K562 (cell line): Measurements from ENCODE around the gene LYAR. TPM values are rescaled to one million over a fixed set of nuclear protein-coding genes. Genes with fewer than 3 reads are reported as not detected.
"Not testable (repeated sequence)": the region's sequence is repeated elsewhere in the genome, so short reads cannot be mapped to it uniquely, and the experiment has no call there.

Experiments used
- ATAC-seq: fragments of 200-7000 bp; cut with Tn5 transposase; 3 replicates; pipeline ENCODE4 v1.9.1; 2020; ENCODE audit warnings: moderate library complexity
- BruUV-seq: library from RNA; stranded (reverse); fragments of 400-500 nt; replicated peaks from 2 replicates; lab custom pipeline; 2021; lab: Mats Ljungman, UMichigan
- CTCF ChIA-PET: fragments of 300-600 bp; formaldehyde crosslinking; extraction: SDS; loops from one replicate; lab custom pipeline; 2021; ENCODE audit warnings: low intra/inter-chr PET ratio; lab: Yijun Ruan, JAX
- POLR2A ChIA-PET: fragments of 300-600, 350-650 bp; sonication (Branson Sonifier 250); formaldehyde crosslinking; extraction: SDS; loops from one replicate; lab custom pipeline; 2021; ENCODE audit warnings: antibody characterized with exemption, inconsistent platforms; lab: Yijun Ruan, JAX
- DNase-seq, 4 experiments: peaks; one replicate each; pipeline versions ENCODE4 v3.0.0 to v3.0.0-alpha.2; 2011 to 2018; ENCODE audit warnings: low spot score in 3 of 4, mixed read lengths in 3 of 4; ENCODE audit errors: extremely low read depth in 1 of 4
- FAIRE-seq: peaks from 2 replicates; lab custom pipeline; 2011; peaks lifted over from hg19 to GRCh38; lab: Jason Lieb, UNC
- H2AFZ ChIP-seq: 2 replicates; pipeline ENCODE4 v1.6.0; 2011; ENCODE audit warnings: low read depth, low read length, control low read depth, inconsistent platforms
- H3K27ac ChIP-seq: fragments of 200-600 bp; 3 replicates; pipeline ENCODE4 v1.8.0; 2011; ENCODE audit warnings: low read depth, mild to moderate bottlenecking, control low read depth, inconsistent platforms, low read length, moderate library complexity, mixed read lengths; ENCODE audit errors: extremely low read depth
- H3K27me3 ChIP-seq, 2 experiments: fragments of 300-600 bp in 1 of 2; 2 replicates in 1 of 2; 3 replicates in 1 of 2; pipeline versions ENCODE4 v1.6.0 to v1.8.0; 2011; ENCODE audit warnings: inconsistent platforms in 2 of 2, low read length in 2 of 2, mild to moderate bottlenecking in 1 of 2, mixed read lengths in 1 of 2, moderate library complexity in 1 of 2; ENCODE audit not compliant: control insufficient read depth in 2 of 2, insufficient read depth in 2 of 2
- H3K36me3 ChIP-seq: fragments of 300-600 bp; 3 replicates; pipeline ENCODE4 v1.8.0; 2011; ENCODE audit warnings: mild to moderate bottlenecking, low read length, inconsistent platforms; ENCODE audit not compliant: control insufficient read depth, insufficient read depth
- H3K4me1 ChIP-seq, 2 experiments: fragments of 200-600 bp in 1 of 2; replicated peaks in 1 of 2; 2 replicates in 1 of 2; 3 replicates in 1 of 2; pipeline versions ENCODE4 v1.5.1 to v1.8.0; 2011; ENCODE audit warnings: inconsistent platforms in 2 of 2, low read length in 2 of 2, mild to moderate bottlenecking in 1 of 2, mixed read lengths in 1 of 2, moderate library complexity in 1 of 2; ENCODE audit not compliant: control insufficient read depth in 2 of 2, insufficient read depth in 2 of 2
- H3K4me2 ChIP-seq: 2 replicates; pipeline ENCODE4 v1.6.1; 2011; ENCODE audit warnings: low read length, control low read depth, inconsistent platforms, mixed read lengths; ENCODE audit not compliant: insufficient read depth
- H3K4me3 ChIP-seq: fragments of 200-600 bp; sonication (generic), shearing (Covaris generic); 2 replicates; pipeline ENCODE4 v1.5.1; 2016; ENCODE audit warnings: control low read depth, inconsistent platforms
- H3K79me2 ChIP-seq: fragments of 200-600 bp; 3 replicates; pipeline ENCODE4 v1.8.0; 2011; ENCODE audit warnings: low read length, inconsistent platforms; ENCODE audit not compliant: control insufficient read depth, insufficient read depth
- H3K9ac ChIP-seq, 2 experiments: 2 replicates each; pipeline versions ENCODE4 v1.6.0 to v1.6.1; 2011; ENCODE audit warnings: low read depth in 2 of 2, low read length in 2 of 2, control low read depth in 1 of 2, inconsistent platforms in 1 of 2, mild to moderate bottlenecking in 1 of 2, mixed read lengths in 1 of 2; ENCODE audit not compliant: insufficient read depth in 1 of 2
- H3K9me1 ChIP-seq: one replicate; pipeline ENCODE4 v1.6.0; 2011; ENCODE audit warnings: inconsistent platforms, mild to moderate bottlenecking, low read length, moderate library complexity; ENCODE audit not compliant: control insufficient read depth, insufficient read depth
- H3K9me3 ChIP-seq: replicated peaks from 2 replicates; pipeline ENCODE4 v1.5.1; 2011; ENCODE audit warnings: low read depth, low read length, inconsistent platforms; ENCODE audit not compliant: control insufficient read depth, insufficient read depth
- H4K20me1 ChIP-seq: replicated peaks from 2 replicates; pipeline ENCODE4 v1.6.1; 2011; ENCODE audit warnings: low read length, inconsistent platforms, mixed read lengths; ENCODE audit not compliant: control insufficient read depth, insufficient read depth
- CC2D1A ChIP-seq: fragments of 450-650 bp; IDR thresholded peaks from 2 replicates; pipeline ENCODE4 v1.6.1; 2017; ENCODE audit warnings: mild to moderate bottlenecking
- FOXO4 ChIP-seq: fragments of 450-650 bp; formaldehyde crosslinking; IDR thresholded peaks from 2 replicates; pipeline ENCODE4 v1.4.0; 2020; ENCODE audit warnings: mild to moderate bottlenecking, moderate library complexity
- GTF2B ChIP-seq: IDR thresholded peaks from 2 replicates; pipeline ENCODE4 v1.6.1; 2011; ENCODE audit not compliant: insufficient read length; ENCODE audit errors: extremely low read depth
- WGBS: fragments of 100-300 bp; shearing (Covaris generic); methylation state at CpG from one replicate; pipeline ENCODE4 v1.1.6; 2016; ENCODE audit warnings: low coverage, mixed read lengths; ENCODE audit not compliant: insufficient coverage; ENCODE audit errors: missing lambda C conversion rate; 5-methylcytosine and 5-hydroxymethylcytosine counted together
- in situ Hi-C: fragments of 300-500 bp; cut with MboI; formaldehyde crosslinking; loops from 4 replicates; pipeline ENCODE4 v1.15.0; 2018; ENCODE audit warnings: inconsistent platforms, mixed read lengths
- intact Hi-C: fragments of 100-400 bp; cut with micrococcal nuclease; formaldehyde crosslinking; loops from 2 replicates; pipeline ENCODE4 v1.14.2; 2022
- polyA plus RNA-seq, 8 experiments: library from polyadenylated mRNA; depleted of rRNA in 4 of 8; stranded (reverse) in 5 of 8; unstranded in 3 of 8; fragments of >200 nt; fragmentation: Nextera tagmentation in 2 of 8; fragmentation: Illumina TruSeq in 1 of 8; extraction: Ambion mirVana in 2 of 8; extraction: Trizol in 1 of 8; gene quantifications; 2 replicates each; pipeline versions ENCODE4 v1.2.1 to v1.2.3, GENCODE V29; 2011 to 2014; ENCODE audit warnings: inconsistent platforms in 1 of 8, missing spikeins in 1 of 8
- total RNA-seq, 7 experiments: library from RNA; depleted of rRNA in 6 of 7; stranded (reverse); fragments of >200 nt in 6 of 7; fragmentation: Illumina TruSeq in 2 of 7; extraction: Trizol in 2 of 7; gene quantifications; 2 replicates each; pipeline versions ENCODE4 v1.2.1 to v1.2.3, GENCODE V29; 2011 to 2021; ENCODE audit warnings: low replicate concordance in 1 of 7

Gene LYAR
- total and polyA plus RNA-seq, 9 of the 15 experiments (the other 6 are each of a cell fraction or from before 2014, with no cell fraction given) = 28.3 to 172 (median 127) TPM

- TF ChIP-seq CC2D1A (no peak), GTF2B (no peak), FOXO4 (CRISPR knock-in tag) (no peak)
These were observed 40.1 kb downstream of the LYAR start (continued) for GRCh38 chr4:4249866-4250265.

GRCh38 chr4:4249342-4249741 is 40.6 kb downstream of the LYAR start:
- H3K27ac ChIP-seq, FAIRE-seq, H3K27me3 ChIP-seq, CTCF ChIA-PET, H4K20me1 ChIP-seq, H3K9me3 ChIP-seq, BruUV-seq, in situ Hi-C loops, DNase-seq, H2AFZ ChIP-seq, intact Hi-C loops, H3K9me1 ChIP-seq, H3K4me3 ChIP-seq, H3K4me1 ChIP-seq, ATAC-seq: not testable (repeated sequence)
- peak overlapping the region; percentile 90 for H3K4me2 ChIP-seq
- peaks cover 17% of the 10 kb centered on the region for H3K36me3 ChIP-seq
- 89% methylated on average over 6 of the region's 15 CpGs for WGBS
- peaks cover 16% of the 10 kb centered on the region for H3K79me2 ChIP-seq
- peak overlapping the region in 1 of 2 experiments; percentile 94; a peak in 2 of 4 replicates for H3K9ac ChIP-seq
- POLR2A ChIA-PET = interaction anchor here (0.6 to 1.9 kb wide), 3 partner anchors 10 to 75 kb away, joined by 3 to 7 read pairs (median 5); no protein-coding TSS in a partner anchor
